HEK293 (cell line): ENCODE data around the gene AGO3.

Experiments
- CTCF ChIA-PET: fragments of 350-600 bp; formaldehyde crosslinking; extraction: SDS; loops from one replicate; lab custom pipeline; 2021; ENCODE audit warnings: antibody characterized with exemption; lab: Yijun Ruan, JAX
- POLR2A ChIA-PET: fragments of 300-600 bp; formaldehyde crosslinking; extraction: SDS; loops from one replicate; lab custom pipeline; 2020; ENCODE audit warnings: antibody characterized with exemption, inconsistent platforms; lab: Yijun Ruan, JAX
- H3K27ac ChIP-seq: fragments of 200-500 bp; sonication (Bioruptor generic); 2 replicates; pipeline ENCODE4 v1.5.1; 2014; ENCODE audit warnings: low read depth, low read length, control low read depth, inconsistent platforms; ENCODE audit errors: extremely low read depth
- H3K36me3 ChIP-seq, 2 experiments: fragments of 200-500 bp in 1 of 2; sonication (Bioruptor generic) in 1 of 2; 1 replicate in 1 of 2; 2 replicates in 1 of 2; pipeline ENCODE4 v1.5.1; 2014 to 2017; ENCODE audit warnings: inconsistent platforms in 2 of 2, low read length in 2 of 2; ENCODE audit not compliant: control insufficient read depth in 2 of 2, insufficient read depth in 1 of 2
- H3K4me1 ChIP-seq: fragments of 200-500 bp; sonication (Bioruptor generic); 2 replicates; pipeline ENCODE4 v1.5.1; 2014; ENCODE audit warnings: mild to moderate bottlenecking, low read length, inconsistent platforms; ENCODE audit not compliant: control insufficient read depth, insufficient read depth
- H3K4me3 ChIP-seq: 2 replicates; pipeline ENCODE4 v1.5.1; 2011; ENCODE audit warnings: low read depth, mild to moderate bottlenecking, control low read depth, low read length, moderate library complexity
- H3K9me3 ChIP-seq: fragments of 200-500 bp; sonication (Bioruptor generic); 2 replicates; pipeline ENCODE4 v1.5.1; 2014; ENCODE audit warnings: low read depth, low read length, inconsistent platforms; ENCODE audit not compliant: control insufficient read depth, insufficient read depth
- GLIS1 ChIP-seq: fragments of 450-650 bp; formaldehyde crosslinking; IDR thresholded peaks from 2 replicates; pipeline ENCODE4 v1.5.1; 2016; ENCODE audit warnings: missing biosample characterization, missing genetic modification characterization
- INSM2 ChIP-seq: fragments of 450-650 bp; formaldehyde crosslinking; IDR thresholded peaks from 2 replicates; pipeline ENCODE4 v1.5.1; 2016; ENCODE audit warnings: missing biosample characterization, missing genetic modification characterization
- SCRT2 ChIP-seq: fragments of 450-650 bp; formaldehyde crosslinking; IDR thresholded peaks from 2 replicates; pipeline ENCODE4 v1.5.1; 2016; ENCODE audit warnings: missing biosample characterization, missing genetic modification characterization
- SETDB1 ChIP-seq: IDR thresholded peaks from one replicate; pipeline ENCODE4 v1.6.1; 2017; ENCODE audit warnings: mild to moderate bottlenecking, low read length, moderate library complexity, mixed read lengths; ENCODE audit not compliant: insufficient read length
- ZIC2 ChIP-seq: fragments of 450-650 bp; formaldehyde crosslinking; IDR thresholded peaks from 2 replicates; pipeline ENCODE4 v1.5.1; 2016; ENCODE audit warnings: missing biosample characterization, missing genetic modification characterization
- ZNF221 ChIP-seq: fragments of 450-650 bp; formaldehyde crosslinking; IDR thresholded peaks from 2 replicates; pipeline ENCODE4 v1.5.1; 2017; ENCODE audit warnings: missing biosample characterization, missing genetic modification characterization, borderline replicate concordance
- ZNF23 ChIP-seq: fragments of 450-650 bp; formaldehyde crosslinking; IDR thresholded peaks from 2 replicates; pipeline ENCODE4 v1.5.1; 2016; ENCODE audit warnings: missing biosample characterization, missing genetic modification characterization, borderline replicate concordance
- ZNF311 ChIP-seq: fragments of 450-650 bp; formaldehyde crosslinking; IDR thresholded peaks from 2 replicates; pipeline ENCODE4 v1.5.1; 2017; ENCODE audit warnings: missing biosample characterization, missing genetic modification characterization, borderline replicate concordance
- ZNF324 ChIP-seq: fragments of 450-650 bp; formaldehyde crosslinking; IDR thresholded peaks from 2 replicates; pipeline ENCODE4 v1.5.1; 2016; ENCODE audit warnings: missing biosample characterization, missing genetic modification characterization
- ZNF394 ChIP-seq: fragments of 450-650 bp; formaldehyde crosslinking; IDR thresholded peaks from 2 replicates; pipeline ENCODE4 v1.5.1; 2016; ENCODE audit warnings: missing biosample characterization, missing genetic modification characterization, mild to moderate bottlenecking, moderate library complexity, borderline replicate concordance
- ZNF426 ChIP-seq: fragments of 450-650 bp; formaldehyde crosslinking; IDR thresholded peaks from 2 replicates; pipeline ENCODE4 v1.5.1; 2017; ENCODE audit warnings: missing biosample characterization, missing genetic modification characterization, mild to moderate bottlenecking, inconsistent platforms, moderate library complexity
- ZNF585B ChIP-seq: fragments of 450-650 bp; formaldehyde crosslinking; IDR thresholded peaks from 2 replicates; pipeline ENCODE4 v1.5.1; 2016; ENCODE audit warnings: missing biosample characterization, missing genetic modification characterization
- ZNF623 ChIP-seq: fragments of 450-650 bp; formaldehyde crosslinking; IDR thresholded peaks from 2 replicates; pipeline ENCODE4 v1.5.1; 2016; ENCODE audit warnings: missing biosample characterization, missing genetic modification characterization
- ZNF76 ChIP-seq: fragments of 450-650 bp; formaldehyde crosslinking; IDR thresholded peaks from 2 replicates; pipeline ENCODE4; 2016; ENCODE audit warnings: low read depth, missing biosample characterization, missing genetic modification characterization, borderline replicate concordance
- TF ChIP-seq, protein P1 (sequence below): fragments of 450-650 bp; formaldehyde crosslinking; IDR thresholded peaks from 2 replicates; pipeline ENCODE4 v1.5.1; 2016; ENCODE audit warnings: missing biosample characterization, missing genetic modification characterization

AGO3 gene

DNA sequence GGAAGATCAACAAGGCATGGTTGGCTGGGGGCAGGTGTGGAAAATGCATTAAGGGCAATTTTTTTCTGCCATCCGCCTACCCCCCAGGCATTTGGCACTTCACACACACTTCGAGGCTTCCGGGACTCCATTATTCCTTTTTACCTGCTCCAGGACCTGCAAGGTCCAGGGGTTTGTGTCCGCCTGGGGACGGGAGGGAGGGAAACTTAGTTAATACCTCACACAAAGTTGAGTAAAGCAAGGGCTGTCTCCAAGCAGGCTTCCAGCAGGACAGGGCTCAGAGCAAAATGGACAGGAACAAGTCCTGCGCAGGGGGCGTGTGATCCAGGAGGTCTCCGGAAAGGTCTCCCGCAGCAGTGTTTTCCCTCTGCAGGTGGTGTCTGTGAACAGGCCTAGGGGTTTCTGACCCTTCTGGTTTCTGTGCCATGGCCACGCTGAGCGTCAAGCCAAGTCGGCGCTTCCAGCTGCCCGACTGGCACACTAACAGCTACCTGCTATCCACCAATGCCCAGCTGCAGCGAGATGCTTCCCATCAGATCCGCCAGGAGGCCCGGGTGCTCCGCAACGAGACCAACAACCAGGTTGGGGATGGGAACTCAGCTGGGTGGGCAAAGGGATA, 153.7 kb downstream of the AGO3 start:
- ChIA-PET CTCF (no interaction called here), POLR2A (no interaction called here)
- no peaks in the 10 kb centered on the region for H3K9me3 ChIP-seq
- no peaks in the 10 kb centered on the region for H3K4me1 ChIP-seq
- peaks cover 0 to 2% of the 10 kb centered on the region in 2 experiments; a peak in 1 of 3 replicates for H3K36me3 ChIP-seq
- no peak overlapping the region for H3K27ac ChIP-seq
- H3K4me3 ChIP-seq = no peak overlapping the region
- TF ChIP-seq SETDB1 (no peak), GLIS1 (tag by site-specific recombination) (peak; percentile 5; the same call in 1 of the 2 replicates)
- TF ChIP-seq, all 188 proteins: peak for 1

GRCh38 chr1:36085126-36085525, 154.2 kb downstream of the AGO3 start:
- no peaks in the 10 kb centered on the region for H3K9me3 ChIP-seq
- peaks cover 0 to 4% of the 10 kb centered on the region in 2 experiments; a peak in 1 of 3 replicates for H3K36me3 ChIP-seq
- H3K4me1 ChIP-seq = no peaks in the 10 kb centered on the region
- no peak overlapping the region for H3K27ac ChIP-seq
- TF ChIP-seq ZNF76 (tag by site-specific recombination) (no peak), ZNF324 (tag by site-specific recombination) (no peak), INSM2 (tag by site-specific recombination) (no peak), ZNF426 (tag by site-specific recombination) (no peak), ZNF23 (tag by site-specific recombination) (no peak)
- TF ChIP-seq, protein P1, sequence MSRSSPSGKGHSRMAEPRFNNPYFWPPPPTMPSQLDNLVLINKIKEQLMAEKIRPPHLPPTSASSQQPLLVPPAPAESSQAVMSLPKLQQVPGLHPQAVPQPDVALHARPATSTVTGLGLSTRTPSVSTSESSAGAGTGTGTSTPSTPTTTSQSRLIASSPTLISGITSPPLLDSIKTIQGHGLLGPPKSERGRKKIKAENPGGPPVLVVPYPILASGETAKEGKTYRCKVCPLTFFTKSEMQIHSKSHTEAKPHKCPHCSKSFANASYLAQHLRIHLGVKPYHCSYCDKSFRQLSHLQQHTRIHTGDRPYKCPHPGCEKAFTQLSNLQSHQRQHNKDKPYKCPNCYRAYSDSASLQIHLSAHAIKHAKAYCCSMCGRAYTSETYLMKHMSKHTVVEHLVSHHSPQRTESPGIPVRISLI (tag by site-specific recombination) = no peak
- TF ChIP-seq, all 188 proteins: peak for 0
- no peak overlapping the region for H3K4me3 ChIP-seq
- POLR2A ChIA-PET = no interaction called here
- CTCF ChIA-PET = no interaction called here

DNA sequence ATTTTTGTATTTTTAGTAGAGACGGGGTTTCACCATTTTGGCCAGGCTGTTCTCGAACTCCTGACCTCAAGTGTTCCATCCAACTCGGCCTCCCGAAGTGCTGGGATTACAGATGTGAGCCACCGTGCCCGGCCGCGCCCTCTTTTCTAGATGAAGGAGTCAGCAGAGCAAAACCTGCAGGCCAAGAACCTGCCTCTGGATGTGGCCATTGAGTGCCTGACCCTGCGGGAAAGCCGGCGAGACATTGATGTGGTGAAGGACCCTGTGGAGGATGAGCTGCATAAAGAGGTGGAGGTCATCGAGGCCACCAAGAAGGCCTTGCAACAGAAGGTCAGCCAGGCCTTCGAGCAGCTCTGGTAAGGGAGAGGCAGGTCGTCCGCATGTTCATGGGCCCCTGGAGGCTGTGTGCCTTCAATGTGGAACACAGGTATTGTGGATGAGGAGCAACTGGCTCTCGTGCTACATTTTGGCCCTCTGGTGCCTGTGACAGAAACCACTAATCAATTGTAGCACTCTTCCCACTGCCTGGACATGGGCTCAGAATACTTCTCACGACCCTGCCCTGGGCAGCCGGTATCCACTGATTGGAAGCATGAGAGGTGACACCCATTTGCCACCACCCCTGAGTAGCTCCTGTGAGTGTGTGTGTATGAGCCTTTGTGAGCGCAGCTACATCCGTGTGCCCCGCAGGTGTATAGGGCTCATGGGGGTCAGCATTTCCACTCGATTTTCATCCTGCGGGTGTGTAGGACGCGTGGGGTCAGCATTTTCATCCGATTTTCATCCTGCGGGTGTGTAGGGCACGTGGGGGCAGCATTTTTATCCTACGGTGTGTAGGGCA, 155.0 kb downstream of the AGO3 start:
- Histone ChIP-seq H3K4me1 (no peaks in the 10 kb centered on the region), H3K36me3 (peaks cover 4 to 11% of the 10 kb centered on the region in 2 experiments; a peak in 2 of 3 replicates), H3K9me3 (no peaks in the 10 kb centered on the region), H3K27ac (no peak overlapping the region), H3K4me3 (no peak overlapping the region)
- ChIA-PET CTCF (interaction anchor here (0.5 to 1.2 kb wide), 2 partner anchors 156 to 1349 kb away, joined by 4 read pairs; no protein-coding TSS in a partner anchor), POLR2A (no interaction called here)
- no peak for TF ChIP-seq ZNF394 (tag by site-specific recombination)
- TF ChIP-seq, protein P1 (tag by site-specific recombination) = no peak

DNA sequence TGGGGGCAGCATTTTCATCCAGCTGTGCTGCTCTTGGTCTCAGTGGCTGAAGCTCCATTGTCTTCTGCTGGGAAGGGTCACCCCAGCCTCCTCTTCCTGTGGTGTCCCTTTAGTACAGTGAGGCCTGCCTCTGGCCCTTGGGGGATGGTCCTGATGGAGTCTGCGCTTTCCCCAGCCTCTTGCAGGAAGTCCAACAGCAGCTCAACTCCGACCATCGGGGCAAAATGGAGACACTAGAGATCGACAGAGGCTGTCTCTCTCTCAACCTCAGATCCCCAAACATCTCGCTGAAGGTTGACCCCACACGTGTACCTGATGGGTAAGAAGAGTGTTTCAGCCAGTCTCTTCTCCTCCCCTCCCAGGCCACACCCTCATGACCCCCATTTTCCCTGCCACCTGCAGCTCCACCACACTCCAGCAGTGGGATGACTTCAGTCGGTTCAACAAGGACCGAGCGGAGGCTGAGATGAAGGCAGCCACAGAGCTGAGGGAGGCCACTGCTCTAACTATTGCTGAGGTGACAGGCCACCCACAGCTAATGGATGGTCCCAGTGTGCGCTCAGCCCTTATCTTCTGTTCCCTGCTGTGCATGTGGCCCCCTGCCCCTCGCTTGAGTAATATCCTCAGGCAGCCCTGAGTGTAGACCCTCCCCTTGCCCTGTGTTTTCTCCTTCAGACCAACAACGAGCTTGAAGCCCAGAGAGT, 155.8 kb downstream of the AGO3 start:
- H3K36me3 ChIP-seq = peaks cover 4 to 18% of the 10 kb centered on the region in 2 experiments; a peak in 2 of 3 replicates
- ChIA-PET POLR2A (no interaction called here), CTCF (interaction anchor here (0.6 to 1.2 kb wide), 3 partner anchors 50 to 1348 kb away, joined by 3 to 4 read pairs (median 4); no protein-coding TSS in a partner anchor)
- H3K27ac ChIP-seq = no peak overlapping the region
- H3K9me3 ChIP-seq = no peaks in the 10 kb centered on the region
- TF ChIP-seq ZNF623 (no peak), ZNF585B (tag by site-specific recombination) (no peak), ZNF311 (no peak), ZIC2 (tag by site-specific recombination) (peak; percentile 97), SCRT2 (tag by site-specific recombination) (no peak), ZNF221 (tag by site-specific recombination) (no peak)
- H3K4me3 ChIP-seq = no peak overlapping the region
- H3K4me1 ChIP-seq = no peaks in the 10 kb centered on the region
